ENCODE data around the gene PTPRT. TPM values are rescaled to one million over a fixed set of nuclear protein-coding genes. Genes with fewer than 3 reads are reported as not detected.

Gene PTPRT
- total and polyA plus RNA-seq, 10 of the 15 experiments (the other 5 are each of a cell fraction or from before 2014, with no cell fraction given), result not detected

GRCh38 chr20:42524058-42524457 lies 665.6 kb downstream of the PTPRT start:
- TF ChIP-seq CEBPZ (IDR thresholded peaks at IDR 0.05; ENCODE audit: low read depth, low read length), result no peak
- TF ChIP-seq MEF2B (IDR thresholded peaks at IDR 0.05; ENCODE audit: partially characterized antibody, poor library complexity, severe bottlenecking), result no peak
- FAIRE-seq (no peak), ATAC-seq (no peak), DNase-seq (ENCODE audit: low read depth, low spot score) (no peak)
- H3K27ac ChIP-seq (ENCODE audit: control insufficient read depth, insufficient read depth), result no peak overlapping the region
- CTCF ChIA-PET, result no interaction called here
- H3K4me2 ChIP-seq (ENCODE audit: control insufficient read depth, insufficient read depth), result no peak overlapping the region
- intact Hi-C loops (cut with micrococcal nuclease; ENCODE audit: unreplicated experiment) (no loop called here), in situ Hi-C loops (cut with MboI) (no loop called here)
- H3K79me2 ChIP-seq (ENCODE audit: control insufficient read depth, insufficient read depth, low read length), result no peaks in the 10 kb centered on the region
- no peaks in the 10 kb centered on the region for H3K4me1 ChIP-seq (ENCODE audit: control insufficient read depth, insufficient read depth, low read length)
- no TSS peak for BruUV-seq (replicated peaks)
- no peak overlapping the region for H3K4me3 ChIP-seq
- no peaks in the 10 kb centered on the region for H3K36me3 ChIP-seq (ENCODE audit: control insufficient read depth in 2 of 2, insufficient read depth in 2 of 2, low read length in 1 of 2)
- RAD21 ChIA-PET (ENCODE audit: unreplicated experiment), result no interaction called here
- H3K27me3 ChIP-seq (replicated peaks in 1 of 2; ENCODE audit: control insufficient read depth in 2 of 2, insufficient read depth in 2 of 2, low read length in 1 of 2), result no peaks in the 10 kb centered on the region
- no peak overlapping the region for H2AFZ ChIP-seq (ENCODE audit: control insufficient read depth, low read depth, low read length)
- SMC1A ChIA-PET (ENCODE audit: uncharacterized antibody, unreplicated experiment), result no interaction called here
- POLR2A ChIA-PET, result no interaction called here
- no peaks in the 10 kb centered on the region for H4K20me1 ChIP-seq (ENCODE audit: control insufficient read depth, insufficient read depth)
- H3K9ac ChIP-seq (ENCODE audit: control insufficient read depth, insufficient read depth, low read length), result no peak overlapping the region
- no peaks in the 10 kb centered on the region for H3K9me3 ChIP-seq (replicated peaks; ENCODE audit: control insufficient read depth, insufficient read depth, low read length)
- whole genome bisulfite sequencing (ENCODE audit: insufficient coverage, insufficient replicate concordance, low lambda C conversion rate, missing lambda C conversion rate), result 0% methylated on average over 1 of the region's 1 CpG

DNA sequence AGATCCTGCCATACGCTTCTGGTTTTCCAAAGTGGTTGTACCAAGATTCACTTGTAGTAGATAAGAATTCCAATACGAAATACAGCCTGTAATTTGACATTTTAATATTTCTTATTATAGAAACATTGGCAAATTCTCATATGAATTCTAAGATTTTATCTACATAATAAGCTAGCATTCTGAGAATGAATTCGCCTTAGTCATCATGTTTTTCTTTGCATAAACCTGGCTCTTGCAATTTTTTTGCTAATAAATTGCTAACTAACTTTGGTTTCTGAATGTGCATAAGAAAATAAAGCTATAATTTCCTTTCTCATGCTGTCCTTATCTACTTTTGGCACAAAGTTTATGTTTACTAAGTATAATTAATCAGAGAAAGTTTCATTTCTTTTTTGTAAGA lies 673.0 kb downstream of the PTPRT start:
- in situ Hi-C loops (cut with MboI), result no loop called here
- 0% methylated on average over 3 of the region's 3 CpGs for WGBS (ENCODE audit: insufficient coverage, insufficient replicate concordance, low lambda C conversion rate, missing lambda C conversion rate)

More for the DNA sequence above, 673.0 kb downstream of the PTPRT start:
- H3K4me2 ChIP-seq (ENCODE audit: control insufficient read depth, insufficient read depth), result no peak overlapping the region
- RAD21 ChIA-PET (ENCODE audit: unreplicated experiment), result no interaction called here
- SMC1A ChIA-PET (ENCODE audit: uncharacterized antibody, unreplicated experiment), result no interaction called here
- POLR2A ChIA-PET, result no interaction called here
- FAIRE-seq (no peak), ATAC-seq (no peak), DNase-seq (ENCODE audit: low read depth, low spot score) (no peak)
- no peaks in the 10 kb centered on the region for H3K4me1 ChIP-seq (ENCODE audit: control insufficient read depth, insufficient read depth, low read length)
- CTCF ChIA-PET, result no interaction called here
- no peak overlapping the region for H3K4me3 ChIP-seq
- H3K9me3 ChIP-seq (replicated peaks; ENCODE audit: control insufficient read depth, insufficient read depth, low read length), result no peaks in the 10 kb centered on the region
- intact Hi-C loops (cut with micrococcal nuclease; ENCODE audit: unreplicated experiment), result no loop called here
- no peaks in the 10 kb centered on the region for H3K36me3 ChIP-seq (ENCODE audit: control insufficient read depth in 2 of 2, insufficient read depth in 2 of 2, low read length in 1 of 2)
- H3K9ac ChIP-seq (ENCODE audit: control insufficient read depth, insufficient read depth, low read length), result no peak overlapping the region
- BruUV-seq (replicated peaks), result no TSS peak
- TF ChIP-seq, protein P1, sequence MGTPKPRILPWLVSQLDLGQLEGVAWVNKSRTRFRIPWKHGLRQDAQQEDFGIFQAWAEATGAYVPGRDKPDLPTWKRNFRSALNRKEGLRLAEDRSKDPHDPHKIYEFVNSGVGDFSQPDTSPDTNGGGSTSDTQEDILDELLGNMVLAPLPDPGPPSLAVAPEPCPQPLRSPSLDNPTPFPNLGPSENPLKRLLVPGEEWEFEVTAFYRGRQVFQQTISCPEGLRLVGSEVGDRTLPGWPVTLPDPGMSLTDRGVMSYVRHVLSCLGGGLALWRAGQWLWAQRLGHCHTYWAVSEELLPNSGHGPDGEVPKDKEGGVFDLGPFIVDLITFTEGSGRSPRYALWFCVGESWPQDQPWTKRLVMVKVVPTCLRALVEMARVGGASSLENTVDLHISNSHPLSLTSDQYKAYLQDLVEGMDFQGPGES (IDR thresholded peaks at IDR 0.05), result no peak
- no peak for TF ChIP-seq NR2C2 (IDR thresholded peaks at IDR 0.05; ENCODE audit: borderline replicate concordance, control insufficient read depth, insufficient read length, low read depth)
- no peaks in the 10 kb centered on the region for H3K79me2 ChIP-seq (ENCODE audit: control insufficient read depth, insufficient read depth, low read length)
- no peak overlapping the region for H3K27ac ChIP-seq (ENCODE audit: control insufficient read depth, insufficient read depth)
- H3K27me3 ChIP-seq (replicated peaks in 1 of 2; ENCODE audit: control insufficient read depth in 2 of 2, insufficient read depth in 2 of 2, low read length in 1 of 2), result no peaks in the 10 kb centered on the region; a peak in 1 of 4 replicates
- no peak overlapping the region for H2AFZ ChIP-seq (ENCODE audit: control insufficient read depth, low read depth, low read length)
- H4K20me1 ChIP-seq (ENCODE audit: control insufficient read depth, insufficient read depth), result no peaks in the 10 kb centered on the region
